ENCODE measurements around the gene MAST3. TPM values are rescaled to one million over a fixed set of nuclear protein-coding genes. Genes with fewer than 3 reads are reported as not detected.

Gene MAST3
- total RNA-seq, 1 donor from 2014 or later: 0.79 TPM

- TF ChIP-seq CTCF (IDR thresholded peaks at IDR 0.05; ENCODE audit: insufficient read depth, low read length, severe bottlenecking): no peak
- Histone ChIP-seq H3K4me3 (ENCODE audit: low read depth, low read length) (no peak overlapping the region), H3K27me3 (ENCODE audit: control insufficient read depth, insufficient read depth, low read length) (no peaks in the 10 kb centered on the region), H3K36me3 (ENCODE audit: control insufficient read depth, insufficient read depth, low read length) (peaks cover 30% of the 10 kb centered on the region)
- DNase-seq (ENCODE audit: low read depth): no peak
- no peak for FAIRE-seq
Measured at GRCh38 chr19:18167011-18167410, 69.4 kb downstream of the MAST3 start.

DNA sequence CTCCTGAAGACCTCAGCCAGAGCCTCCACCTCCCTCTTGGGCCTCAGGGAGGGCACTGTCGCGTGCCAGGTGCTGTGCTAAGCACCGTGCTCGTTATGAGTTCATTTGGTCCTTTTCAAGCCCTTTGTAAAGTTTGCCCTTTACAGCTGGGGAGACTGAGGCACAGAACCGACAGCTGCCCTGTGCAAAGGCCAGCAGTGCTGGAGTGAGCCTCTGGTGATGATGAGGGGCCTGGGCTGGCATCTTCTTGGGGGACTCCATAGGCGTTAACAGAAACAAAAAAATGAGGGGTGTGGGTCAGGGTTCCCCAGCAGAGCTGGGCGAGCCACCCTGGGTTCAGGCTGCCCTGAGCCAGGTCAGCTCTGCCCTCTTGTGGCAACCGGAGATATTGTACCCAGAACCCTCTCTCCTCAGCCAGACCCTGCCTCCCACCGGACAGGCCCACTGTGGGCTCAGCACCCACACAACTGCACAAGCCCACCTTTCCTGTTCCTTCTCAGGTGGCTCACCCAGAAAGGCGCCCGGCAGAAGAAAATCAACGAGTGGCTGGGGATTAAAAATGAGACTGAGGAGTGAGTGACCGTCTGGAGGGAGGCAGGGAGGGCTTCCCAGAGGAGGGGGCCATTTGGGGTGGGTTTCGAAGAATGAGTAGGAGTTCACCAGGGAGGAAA is 70.5 kb downstream of the MAST3 start:
- TF ChIP-seq CTCF (IDR thresholded peaks at IDR 0.05; ENCODE audit: insufficient read depth, low read length, severe bottlenecking): peak; percentile 80
- H3K27me3 ChIP-seq (ENCODE audit: control insufficient read depth, insufficient read depth, low read length): no peaks in the 10 kb centered on the region
- DNase-seq (ENCODE audit: low read depth): no peak
- no peak overlapping the region for H3K4me3 ChIP-seq (ENCODE audit: low read depth, low read length)
- H3K36me3 ChIP-seq (ENCODE audit: control insufficient read depth, insufficient read depth, low read length): peaks cover 24% of the 10 kb centered on the region
- no peak for FAIRE-seq

DNA sequence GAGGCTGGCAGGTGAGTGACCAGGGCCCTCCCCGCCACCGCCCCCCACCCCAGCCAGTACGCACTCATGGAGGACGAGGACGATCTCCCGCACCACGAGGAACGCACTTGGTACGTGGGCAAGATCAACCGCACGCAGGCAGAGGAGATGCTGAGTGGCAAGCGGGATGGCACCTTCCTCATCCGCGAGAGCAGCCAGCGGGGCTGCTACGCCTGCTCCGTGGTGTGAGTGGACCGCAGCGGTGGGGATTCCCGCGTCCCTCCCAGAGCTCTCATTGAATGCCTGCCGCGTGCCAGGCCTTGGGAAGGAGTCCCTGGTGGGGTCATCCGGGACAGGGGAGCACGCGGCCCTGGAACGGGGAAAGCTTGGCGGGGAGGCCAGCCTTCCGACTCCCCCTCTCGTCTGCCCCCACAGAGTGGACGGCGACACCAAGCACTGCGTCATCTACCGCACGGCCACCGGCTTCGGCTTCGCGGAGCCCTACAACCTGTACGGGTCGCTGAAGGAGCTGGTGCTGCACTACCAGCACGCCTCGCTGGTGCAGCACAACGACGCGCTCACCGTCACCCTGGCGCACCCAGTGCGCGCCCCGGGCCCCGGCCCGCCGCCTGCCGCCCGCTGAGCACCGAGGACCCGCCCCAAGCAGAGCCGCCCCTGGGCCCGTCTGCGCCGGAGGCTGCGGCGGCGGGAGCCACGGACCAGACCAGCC is 71.2 kb downstream of the MAST3 start:
- Histone ChIP-seq H3K27me3 (ENCODE audit: control insufficient read depth, insufficient read depth, low read length) (no peaks in the 10 kb centered on the region), H3K4me3 (ENCODE audit: low read depth, low read length) (no peak overlapping the region), H3K36me3 (ENCODE audit: control insufficient read depth, insufficient read depth, low read length) (peaks cover 19% of the 10 kb centered on the region)
- DNase-seq (ENCODE audit: low read depth) (no peak), FAIRE-seq (no peak)
- no peak for TF ChIP-seq CTCF (IDR thresholded peaks at IDR 0.05; ENCODE audit: insufficient read depth, low read length, severe bottlenecking)

- H3K36me3 ChIP-seq (ENCODE audit: control insufficient read depth, insufficient read depth, low read length): peaks cover 16% of the 10 kb centered on the region
- H3K27me3 ChIP-seq (ENCODE audit: control insufficient read depth, insufficient read depth, low read length): no peaks in the 10 kb centered on the region
- no peak overlapping the region for H3K4me3 ChIP-seq (ENCODE audit: low read depth, low read length)
- no peak for FAIRE-seq
- DNase-seq (ENCODE audit: low read depth): no peak
- TF ChIP-seq CTCF (IDR thresholded peaks at IDR 0.05; ENCODE audit: insufficient read depth, low read length, severe bottlenecking): no peak
Measured at GRCh38 chr19:18170714-18171255, 73.2 kb downstream of the MAST3 start.

- no peak for TF ChIP-seq CTCF (IDR thresholded peaks at IDR 0.05; ENCODE audit: insufficient read depth, low read length, severe bottlenecking)
- Histone ChIP-seq H3K4me3 (ENCODE audit: low read depth, low read length) (no peak overlapping the region), H3K27me3 (ENCODE audit: control insufficient read depth, insufficient read depth, low read length) (no peaks in the 10 kb centered on the region), H3K36me3 (ENCODE audit: control insufficient read depth, insufficient read depth, low read length) (peaks cover 12% of the 10 kb centered on the region)
- no peak for FAIRE-seq
- DNase-seq (ENCODE audit: low read depth): no peak
Measured at GRCh38 chr19:18171605-18172327, 74.2 kb downstream of the MAST3 start.
